ENCODE data around the gene CA12.

- TF ChIP-seq CTCF (conservative IDR thresholded peaks at IDR 0.05 in 1 of 2, IDR thresholded peaks at IDR 0.05 in 1 of 2; ENCODE audit: extremely low read depth in 1 of 2, insufficient read depth in 1 of 2, low read depth in 1 of 2, low read length in 2 of 2) (no peak), EZH2 (IDR thresholded peaks at IDR 0.05; ENCODE audit: borderline replicate concordance, low read length) (no peak)
Measured at GRCh38 chr15:63372018-63372705, 9.5 kb downstream of the CA12 start.

All from mammary epithelial cell (primary cell).